Stimulated activated CD8-positive, alpha-beta memory T cell treated with anti-CD3 and anti-CD28 coated beads, Interleukin-2, amount 100 ng/mL, for 48 hours (primary cell): ENCODE measurements around the gene SLC41A3.
"Not testable (repeated sequence)": the region's sequence is repeated elsewhere in the genome, so short reads cannot be mapped to it uniquely, and the experiment has no call there.

Experiments
- DNase-seq, 2 donors: peaks; one replicate each; pipeline ENCODE4 v3.0.0-alpha.2; 2020; ENCODE audit warnings: low read depth in 2 of 2

Gene SLC41A3

DNA sequence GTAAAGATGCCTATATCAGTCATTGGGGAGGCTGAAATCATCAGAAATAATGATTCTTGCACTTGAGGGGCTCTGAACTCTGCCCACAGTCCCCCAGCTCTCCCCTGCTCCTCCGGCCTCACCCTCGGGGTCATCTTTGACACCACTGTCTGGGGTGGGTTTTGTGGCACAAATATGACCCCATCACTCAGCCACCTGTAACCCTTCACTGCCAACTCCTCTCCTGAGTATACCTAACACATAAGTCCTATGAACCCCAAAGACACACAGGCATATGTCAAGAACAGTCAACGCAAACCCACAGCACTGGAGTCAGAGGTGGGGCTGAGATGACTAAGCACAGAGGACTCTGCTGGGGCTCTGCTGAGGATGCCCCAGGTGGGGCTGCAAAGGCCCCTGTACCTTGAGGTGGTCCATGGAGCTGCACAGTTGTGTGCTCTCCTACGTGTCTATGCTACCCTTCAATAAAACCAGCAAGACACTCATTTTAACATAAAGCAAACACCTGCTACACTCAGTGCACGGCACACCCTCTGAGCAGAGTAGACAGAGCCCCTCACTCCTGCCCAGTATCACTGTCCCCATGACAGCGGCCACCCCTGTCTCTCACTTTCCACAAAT, 29.9 kb downstream of the SLC41A3 start:
- DNase-seq, result no peak

DNA sequence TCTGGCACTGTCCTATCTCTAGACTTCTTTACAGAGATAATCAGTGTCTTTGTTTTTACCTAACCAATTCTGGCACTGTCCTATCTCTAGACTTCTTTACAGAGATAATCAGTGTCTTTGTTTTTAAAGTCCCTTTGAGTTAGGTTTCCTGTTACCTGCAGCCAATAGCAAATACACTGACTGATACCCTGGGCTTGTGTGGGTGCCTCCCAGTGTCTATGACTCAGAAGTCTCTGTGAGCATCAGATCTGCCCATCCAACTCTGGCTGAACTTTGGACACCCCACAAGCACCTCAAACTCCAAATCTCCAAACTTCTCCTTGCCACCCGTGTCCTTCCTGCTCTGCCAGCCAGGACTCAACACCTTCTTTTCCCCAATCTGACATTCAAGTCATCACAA, 30.4 kb downstream of the SLC41A3 start:
- DNase-seq, result no peak

DNA sequence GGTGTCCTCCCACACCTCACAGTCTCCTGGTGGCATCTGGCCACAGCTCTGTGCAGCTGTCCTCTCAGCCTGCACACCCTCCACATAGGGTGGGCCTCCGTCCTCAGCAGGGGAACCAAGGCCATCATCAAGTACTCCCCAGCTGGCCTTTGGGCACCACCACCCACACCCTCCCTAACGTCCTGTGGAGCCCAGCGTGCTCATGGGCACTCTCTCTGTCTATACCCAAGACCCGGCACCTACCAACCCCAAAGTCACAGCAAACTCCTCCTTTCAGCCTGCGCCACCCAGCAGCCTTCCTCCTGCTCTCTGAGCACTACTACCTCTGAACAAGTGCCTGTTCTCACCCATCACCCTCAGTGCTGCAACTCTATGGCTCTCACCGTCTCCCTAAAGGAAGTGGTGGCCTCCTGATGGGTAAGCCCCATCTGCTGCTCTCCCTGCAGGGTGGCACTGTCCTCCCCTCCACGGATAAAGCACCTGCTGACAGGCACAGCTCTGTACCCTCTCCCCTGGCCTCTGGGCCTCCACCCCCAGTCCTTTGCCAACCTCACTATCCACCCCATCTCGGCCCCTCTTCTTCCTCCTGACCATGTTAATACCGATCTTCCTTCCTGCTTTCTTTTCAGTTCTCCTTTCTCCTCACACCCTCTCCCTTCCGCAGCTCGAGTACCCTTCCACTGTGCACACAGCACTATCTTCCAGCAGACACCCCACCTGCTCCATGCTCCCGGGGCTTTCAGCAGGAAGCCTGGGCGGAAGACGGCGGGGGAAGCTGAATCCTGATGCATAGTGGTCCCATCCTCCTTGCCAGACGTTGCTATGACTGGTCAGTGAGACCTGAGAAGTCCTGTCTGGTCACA, 31.5 kb downstream of the SLC41A3 start:
- DNase-seq, result no peak

DNA sequence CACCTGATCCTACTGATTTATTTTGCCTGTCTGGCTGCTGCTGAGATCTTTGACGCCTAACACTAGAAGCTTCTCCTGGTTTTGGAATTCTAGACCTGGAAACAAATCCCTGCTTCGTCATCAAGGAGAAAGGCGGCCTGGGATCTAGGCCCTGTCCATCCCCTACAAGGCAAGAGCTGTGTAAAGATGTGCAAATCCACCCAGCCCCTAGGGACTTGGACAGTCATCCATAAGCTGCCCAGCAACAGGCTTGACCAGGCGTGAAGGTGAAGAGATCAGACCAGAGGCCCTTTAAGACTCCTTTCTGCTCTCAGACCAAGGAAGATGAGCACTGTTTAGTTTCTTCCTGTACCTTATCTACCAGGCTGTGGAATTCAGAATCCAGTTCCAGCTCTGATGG, 32.2 kb downstream of the SLC41A3 start:
- DNase-seq, result no peak

DNA sequence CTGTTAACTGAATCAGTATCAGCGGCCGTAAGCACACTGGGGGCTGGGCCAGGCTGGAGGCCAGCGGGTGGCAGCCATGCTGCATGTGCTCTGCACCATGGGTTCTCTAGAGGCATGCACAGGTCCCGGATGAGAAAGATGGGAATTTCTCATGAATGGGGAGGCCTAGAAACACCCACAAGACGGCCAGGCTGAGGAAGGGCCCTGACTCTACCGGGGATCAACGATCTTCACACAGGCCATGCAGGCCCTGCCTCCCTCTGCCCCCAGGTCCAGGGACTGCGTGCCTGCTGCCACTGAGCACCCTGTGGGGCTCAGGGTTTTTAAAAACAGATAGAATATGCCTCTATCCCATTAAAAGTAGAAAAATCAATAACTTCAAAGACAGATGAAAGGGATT, 32.7 kb downstream of the SLC41A3 start:
- no peak for DNase-seq

DNA sequence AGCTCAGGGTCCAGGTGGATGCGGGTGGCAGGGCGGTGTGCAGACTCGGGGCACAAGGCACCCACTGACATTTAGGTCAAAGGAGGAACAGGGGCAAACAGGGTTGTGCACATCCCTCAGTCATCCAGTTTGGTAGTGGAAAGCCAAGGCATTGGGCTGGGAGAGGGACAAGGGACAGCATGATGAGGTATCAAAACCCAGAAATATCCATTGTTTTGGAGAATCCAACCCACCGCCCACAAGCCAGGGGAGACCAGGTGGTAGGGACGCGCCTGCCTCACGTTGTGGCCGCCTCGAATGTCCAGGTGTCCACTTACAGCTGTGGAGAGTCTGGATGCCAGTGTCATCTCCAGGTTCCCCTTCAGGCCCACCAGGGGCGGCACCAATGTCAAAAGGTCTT, 33.3 kb downstream of the SLC41A3 start:
- DNase-seq, result no peak

DNA sequence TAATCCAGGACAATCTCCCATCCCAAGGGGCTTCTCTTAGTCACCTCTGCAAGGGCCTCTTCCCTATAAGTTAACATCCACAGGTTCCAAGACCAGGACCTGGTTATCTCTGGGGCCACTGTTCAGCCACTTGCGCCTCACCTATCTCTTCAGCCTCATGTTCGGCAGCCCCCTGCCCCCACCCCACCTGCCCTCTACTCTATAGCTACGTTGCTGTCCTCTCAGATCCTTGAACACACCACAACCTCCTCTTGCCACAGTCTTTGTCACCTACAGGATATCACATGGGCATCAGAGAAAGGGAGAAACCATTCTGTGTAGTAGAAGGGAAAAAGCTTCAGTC, 33.9 kb downstream of the SLC41A3 start:
- no peak for DNase-seq

DNA sequence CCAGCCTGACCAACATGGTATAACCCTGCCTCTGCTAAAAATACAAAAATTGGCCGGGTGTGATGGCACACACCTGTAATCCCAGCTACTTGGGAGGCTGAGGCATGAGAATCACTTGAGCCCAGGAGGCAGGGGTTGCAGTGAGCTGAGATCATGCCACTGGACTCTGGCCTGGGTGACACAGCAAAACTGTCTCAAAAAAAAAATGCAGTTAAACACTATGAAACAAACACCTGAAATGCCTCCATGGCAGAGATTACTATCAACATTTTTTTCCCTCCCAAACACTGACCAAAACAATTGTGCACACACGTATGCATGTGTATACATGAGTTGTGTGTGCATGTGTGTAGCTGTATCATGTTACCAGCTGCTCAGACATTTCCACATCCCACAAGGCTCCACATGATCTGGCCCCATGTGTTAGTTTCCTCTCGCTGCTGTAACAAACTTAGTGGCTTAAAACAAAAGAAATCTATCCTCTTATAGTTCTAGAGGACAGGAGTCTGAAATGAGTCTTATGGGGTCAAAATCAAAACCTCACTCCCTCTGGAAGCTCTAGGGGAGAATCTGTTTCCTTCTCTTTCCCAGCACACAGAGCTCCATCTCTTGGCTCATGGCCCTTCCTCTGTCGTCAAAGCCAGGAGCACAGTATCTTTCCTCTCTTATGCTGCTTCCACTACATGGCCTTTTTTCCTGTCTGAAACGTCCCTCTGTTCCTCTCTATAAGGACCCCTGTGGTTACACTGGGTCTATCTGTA, 34.5 kb downstream of the SLC41A3 start:
- no peak for DNase-seq

DNA sequence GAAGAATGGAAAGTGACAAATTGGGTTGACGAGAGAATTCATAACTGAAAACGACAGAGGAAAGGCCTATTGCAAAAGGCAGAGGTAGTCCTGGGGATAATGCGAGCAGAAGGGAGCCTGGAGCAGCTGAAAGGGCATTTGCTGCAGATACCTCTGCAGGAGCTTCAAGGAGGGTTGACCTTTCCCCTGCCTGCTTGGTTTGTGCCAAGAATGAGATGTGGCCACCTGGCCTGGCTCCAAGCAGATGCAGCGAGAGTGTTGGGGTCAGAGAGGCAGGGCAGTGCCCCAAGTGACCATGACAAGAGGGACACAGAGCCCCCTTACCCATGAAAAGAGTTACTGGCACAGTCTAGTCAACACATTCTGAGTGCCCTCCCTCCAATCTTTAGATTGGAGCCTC, 43.5 kb downstream of the SLC41A3 start:
- DNase-seq, result no peak

DNA sequence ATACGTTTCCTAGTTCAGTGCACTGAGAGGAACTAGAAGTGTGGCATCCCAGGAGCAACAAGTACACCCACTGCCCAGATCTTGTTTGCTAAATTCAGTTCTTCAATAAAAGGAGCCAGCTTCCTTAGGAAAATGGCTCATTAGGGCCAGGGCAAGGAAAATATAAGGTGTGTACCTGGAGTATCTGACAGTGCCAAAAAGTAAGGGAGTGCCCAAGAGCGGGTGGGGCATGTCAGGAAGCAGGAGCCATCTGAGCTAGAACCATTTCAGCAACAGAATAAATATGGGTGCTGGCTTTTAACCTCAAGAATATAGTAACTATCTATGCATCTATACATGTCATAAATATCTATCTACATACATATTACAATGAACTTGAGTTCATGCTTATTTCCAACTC, 44.1 kb downstream of the SLC41A3 start:
- no peak for DNase-seq

DNA sequence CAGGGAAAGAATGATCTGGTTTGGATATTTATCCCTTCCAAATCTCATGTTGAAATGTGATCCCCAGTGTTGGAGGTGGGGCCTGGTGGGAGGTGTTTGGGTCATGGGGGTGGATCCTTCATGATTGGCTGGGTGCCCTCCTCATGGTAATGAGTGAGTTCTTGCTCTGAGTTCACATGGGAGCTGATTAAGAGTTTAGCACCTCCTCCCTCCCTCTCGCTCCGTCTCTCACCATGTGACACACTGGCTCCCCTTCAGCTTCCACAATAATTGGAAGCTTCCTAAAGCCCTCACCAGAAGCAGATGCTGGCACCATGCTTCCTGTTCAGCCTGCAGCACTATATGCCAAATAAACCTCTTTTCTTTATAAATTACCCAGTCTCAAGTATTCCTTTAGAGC, 45.1 kb downstream of the SLC41A3 start:
- DNase-seq, result not testable (repeated sequence)

DNA sequence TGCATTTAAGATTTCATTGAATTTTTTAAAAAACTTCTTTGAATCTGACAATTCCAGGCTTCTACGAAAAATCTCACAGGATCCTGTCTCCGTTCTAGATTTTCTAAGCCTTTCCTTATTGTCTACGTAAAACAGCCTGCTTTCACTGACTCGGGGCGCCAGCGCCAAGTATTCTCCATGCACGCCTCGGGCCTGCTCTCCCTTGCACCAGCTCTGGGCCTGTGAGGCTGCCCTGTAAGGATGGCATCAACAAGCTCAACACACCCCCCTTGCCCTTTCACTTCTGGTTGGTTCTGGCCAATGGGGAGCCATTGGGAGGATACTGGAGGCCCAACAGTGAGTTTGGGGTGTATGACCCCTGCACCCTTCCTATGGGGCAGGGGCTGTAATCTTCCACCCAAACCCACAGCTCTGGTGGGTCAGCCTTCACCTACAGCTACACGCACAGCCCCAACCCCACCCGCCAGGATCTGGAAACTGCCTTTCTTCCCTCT, 47.8 kb downstream of the SLC41A3 start:
- DNase-seq, result no peak

DNA sequence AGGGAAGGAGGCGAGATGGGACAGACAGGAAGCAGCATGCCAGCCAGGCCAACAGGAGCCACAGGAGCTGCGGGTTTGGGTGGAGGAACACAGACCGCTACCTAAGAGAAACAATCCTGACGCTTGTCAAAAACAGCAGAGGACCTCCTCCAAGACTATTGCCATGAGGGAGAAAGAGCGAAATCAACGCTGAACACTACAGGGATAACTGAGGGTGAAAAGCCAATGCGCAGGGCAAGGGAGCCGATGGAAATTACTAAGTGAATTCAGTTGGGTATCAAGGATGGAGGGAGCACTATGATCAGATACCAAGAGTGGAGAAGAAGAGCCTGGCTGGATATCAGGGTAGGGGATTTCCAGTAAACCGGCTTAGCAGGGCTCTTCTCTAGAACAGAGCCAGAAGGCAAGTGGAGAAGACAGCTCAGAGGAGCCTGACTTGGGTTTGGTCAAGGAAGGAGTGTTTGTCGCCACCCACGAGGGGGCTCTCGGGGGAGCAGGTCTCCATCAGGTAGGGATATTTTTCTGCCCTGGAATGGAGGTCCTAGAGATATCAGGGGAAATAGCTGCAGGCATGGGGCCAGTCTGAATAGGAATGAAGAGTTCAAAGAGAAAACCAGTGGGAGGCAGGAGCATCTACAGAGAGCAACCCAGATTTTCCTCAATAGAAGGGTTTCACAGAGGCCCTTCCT, 48.4 kb downstream of the SLC41A3 start:
- no peak for DNase-seq

DNA sequence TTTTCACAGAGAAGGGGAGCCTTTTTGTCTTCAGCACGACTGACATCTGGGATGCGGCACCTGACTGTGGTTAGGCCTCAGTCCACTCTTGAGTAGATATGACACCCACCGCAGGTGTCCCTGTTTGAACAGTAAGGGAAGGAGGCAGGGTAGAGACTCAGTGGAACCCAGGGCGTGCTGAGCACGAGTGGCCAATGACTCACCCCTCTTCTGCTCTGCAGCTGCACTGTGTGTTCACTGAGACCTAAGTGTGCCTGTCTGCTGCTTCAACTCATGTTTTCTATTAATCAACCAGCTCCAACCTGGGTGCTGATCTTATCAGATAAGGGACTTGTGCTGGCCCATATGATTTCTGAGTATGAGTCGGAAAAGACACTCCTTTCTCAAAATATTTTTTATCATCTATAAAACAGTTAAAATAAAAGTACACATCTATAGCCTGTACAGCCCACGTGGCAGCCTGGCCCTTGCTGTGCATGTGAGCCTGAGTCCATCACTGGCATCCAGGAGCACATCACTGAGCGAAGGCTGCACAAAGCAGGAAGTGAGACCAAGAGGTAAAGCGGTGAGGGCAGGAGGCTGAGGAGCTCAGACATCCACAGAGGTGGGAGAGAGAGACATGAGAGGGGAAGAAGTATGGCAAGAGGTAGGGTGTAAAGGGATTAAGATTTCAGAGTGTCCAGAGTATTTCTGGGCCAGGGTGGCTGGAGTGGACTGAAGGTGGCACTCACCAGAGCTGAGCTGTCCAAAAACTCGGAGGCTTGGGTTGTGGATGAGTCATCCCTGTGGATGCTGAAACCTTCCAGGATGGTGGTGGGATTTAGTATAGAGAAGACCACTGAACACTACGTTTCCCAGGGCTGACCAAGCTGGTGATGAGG, 49.2 kb downstream of the SLC41A3 start:
- no peak for DNase-seq

DNA sequence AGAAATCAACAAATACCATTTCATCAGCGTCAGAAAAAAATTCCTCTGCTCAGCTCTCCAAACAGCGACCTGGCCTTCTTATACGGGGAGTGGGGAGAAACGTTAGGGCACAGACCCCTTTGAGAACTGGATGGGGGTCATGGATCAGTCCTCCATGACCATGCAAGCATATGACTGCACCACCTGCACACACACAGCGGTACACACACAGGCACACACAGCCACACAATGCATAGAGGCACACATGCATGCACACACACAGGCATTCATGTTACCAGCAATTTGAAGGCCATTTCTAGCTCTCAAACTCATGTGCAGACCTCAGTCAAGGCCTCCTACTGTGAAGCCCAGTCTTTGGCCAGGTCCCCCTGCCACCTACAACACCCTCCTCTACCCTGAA, 50.2 kb downstream of the SLC41A3 start:
- DNase-seq, result no peak

DNA sequence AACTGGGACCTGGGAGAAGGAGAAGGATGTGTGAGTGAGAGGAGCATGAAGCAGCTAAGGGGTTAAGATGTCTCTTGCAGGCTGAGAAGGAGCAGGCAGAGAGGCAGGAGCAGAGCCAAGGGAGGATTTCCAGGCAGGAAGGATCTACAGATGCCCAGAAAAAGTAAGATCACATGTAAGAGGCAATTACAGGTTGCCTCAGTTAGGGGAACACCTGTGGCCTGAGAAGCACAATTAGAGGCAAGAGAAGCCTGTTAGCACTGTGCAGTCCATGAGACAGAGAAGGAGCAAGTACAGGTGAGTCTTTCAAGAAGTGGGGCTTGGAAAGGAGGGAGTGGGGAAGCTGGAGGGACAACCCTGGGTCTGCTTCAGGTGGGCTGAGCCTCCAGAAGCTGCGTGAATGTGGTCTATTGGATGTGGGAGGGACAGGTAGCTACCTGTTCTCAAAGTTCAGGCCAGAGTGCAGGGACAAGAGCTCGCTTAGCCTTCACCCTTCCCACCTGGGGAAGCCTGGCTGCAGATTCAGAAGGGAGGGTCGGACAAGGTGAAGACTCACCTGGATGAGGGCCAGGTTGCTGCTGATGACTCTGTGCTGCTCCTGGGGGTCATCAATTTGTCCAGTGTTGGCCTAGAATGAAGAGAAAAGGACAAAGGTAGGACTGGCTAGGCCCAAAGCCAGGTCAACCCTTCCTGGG, 50.7 kb downstream of the SLC41A3 start:
- no peak for DNase-seq

DNA sequence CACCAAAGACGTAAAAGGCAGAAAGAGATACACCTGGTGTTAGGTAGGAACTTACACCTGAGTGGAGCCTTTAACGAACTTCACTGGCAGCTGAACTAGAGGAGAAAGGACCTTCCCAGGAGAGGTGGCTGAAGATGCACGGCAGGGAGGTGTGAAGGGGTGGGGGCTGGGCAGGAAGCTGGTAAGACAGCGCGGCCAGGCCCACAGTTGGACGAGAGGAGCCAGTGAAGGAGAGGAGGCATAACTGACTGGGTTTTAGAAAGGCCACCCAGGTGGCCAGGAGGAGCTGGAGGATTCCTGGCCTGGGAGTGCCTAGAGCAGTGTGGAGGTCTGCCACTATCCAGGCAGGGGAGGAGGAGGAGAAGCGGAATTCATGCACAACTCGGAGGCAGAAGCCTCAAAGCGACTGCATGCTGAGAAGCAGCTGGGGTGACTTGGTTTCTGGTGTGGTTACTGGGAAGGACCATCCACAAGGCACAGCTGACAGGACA, 51.9 kb downstream of the SLC41A3 start:
- no peak for DNase-seq

DNA sequence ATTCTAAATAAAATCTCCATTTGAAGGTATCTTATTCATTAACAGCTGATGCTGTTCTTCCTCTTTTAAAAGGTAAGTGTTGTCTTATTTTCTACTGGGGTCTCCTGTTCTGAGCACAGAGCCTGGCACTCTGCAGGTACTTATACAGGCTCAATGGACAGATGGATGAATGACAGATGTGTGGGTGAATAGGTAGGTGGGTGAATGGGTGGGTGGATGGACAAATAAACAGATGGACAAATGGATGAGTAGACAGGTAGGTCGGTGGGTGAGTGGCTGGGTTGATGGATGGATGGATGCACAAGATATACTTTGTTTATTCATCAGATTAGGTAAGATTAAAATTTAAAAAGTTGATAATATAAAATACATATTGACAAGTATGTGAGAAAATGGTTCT, 53.5 kb downstream of the SLC41A3 start:
- no peak for DNase-seq

DNA sequence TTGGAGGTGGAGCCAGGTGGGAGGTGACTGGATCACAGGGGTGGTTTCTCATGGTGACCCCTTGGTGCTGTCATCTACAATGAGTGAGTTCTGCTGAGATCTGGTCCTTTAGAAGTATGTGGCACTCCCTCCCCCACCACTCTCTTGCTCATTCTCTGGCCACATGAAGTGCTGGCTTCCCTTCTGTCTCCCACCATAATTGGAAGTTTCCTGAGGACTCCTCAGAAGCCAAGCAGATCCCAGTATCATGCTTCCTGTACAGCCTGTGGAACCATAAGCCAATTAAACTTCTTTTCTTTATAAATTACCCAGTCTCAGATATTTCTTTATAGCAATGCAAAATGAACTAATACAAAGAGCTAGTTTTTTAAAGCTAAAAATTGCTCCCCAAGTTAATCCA, 54.7 kb downstream of the SLC41A3 start:
- DNase-seq, result no peak

DNA sequence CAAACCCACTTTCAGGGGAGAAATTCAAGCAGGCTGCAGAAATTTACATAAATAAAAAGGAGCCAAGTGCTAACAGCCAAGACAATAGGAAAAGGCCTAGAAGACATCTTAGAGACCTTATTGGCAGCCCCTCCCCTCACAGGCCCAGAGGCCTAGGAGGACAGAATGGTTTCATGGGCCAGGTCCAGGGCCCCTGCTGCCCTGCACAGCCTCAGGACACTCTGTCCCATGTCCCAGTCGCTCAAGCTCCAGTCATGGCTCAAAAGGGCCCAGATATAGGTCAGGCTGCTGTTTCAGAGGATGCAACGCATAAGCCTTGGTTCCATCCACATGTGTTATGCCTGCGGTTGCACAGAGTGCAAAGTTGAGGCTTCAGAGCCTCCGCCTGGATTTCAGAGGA, 55.8 kb downstream of the SLC41A3 start:
- DNase-seq, result no peak
